CD14-positive monocyte (primary cell): ENCODE data around the gene ECHDC3. TPM values are rescaled to one million over a fixed set of nuclear protein-coding genes. Genes with fewer than 3 reads are reported as not detected.

Experiments
- DNase-seq, 3 donors: peaks; one replicate each; pipeline ENCODE4 v3.0.0-alpha.2; 2011 to 2022
- H2AFZ ChIP-seq: 2 replicates; pipeline ENCODE4 v1.6.0; 2012; ENCODE audit warnings: mild to moderate bottlenecking, low read depth, low read length, inconsistent platforms; ENCODE audit not compliant: insufficient read depth, poor library complexity, severe bottlenecking
- H3K27ac ChIP-seq, 2 donors: 1 replicate in 1 of 2; 2 replicates in 1 of 2; pipeline ENCODE4 v1.5.1; 2012 to 2013; ENCODE audit warnings: low read length in 2 of 2, control low read depth in 1 of 2, inconsistent platforms in 1 of 2, low read depth in 1 of 2, mild to moderate bottlenecking in 1 of 2
- H3K27me3 ChIP-seq, 2 donors: one replicate each; pipeline versions ENCODE4 v1.6.0 to v1.6.1; 2011 to 2013; ENCODE audit warnings: low read length in 2 of 2; ENCODE audit not compliant: control insufficient read depth in 2 of 2, insufficient read depth in 2 of 2
- H3K36me3 ChIP-seq, 2 donors: replicated peaks in 1 of 2; 1 replicate in 1 of 2; 2 replicates in 1 of 2; pipeline versions ENCODE4 v1.5.1 to v1.6.1; 2012 to 2013; ENCODE audit warnings: low read length in 2 of 2, control low read depth in 1 of 2, inconsistent platforms in 1 of 2, mild to moderate bottlenecking in 1 of 2; ENCODE audit not compliant: insufficient read depth in 2 of 2, control insufficient read depth in 1 of 2
- H3K4me1 ChIP-seq, 2 donors: 1 replicate in 1 of 2; 2 replicates in 1 of 2; pipeline versions ENCODE4 v1.5.1 to v1.6.1; 2012 to 2013; ENCODE audit warnings: low read length in 2 of 2, control low read depth in 1 of 2, inconsistent platforms in 1 of 2, mild to moderate bottlenecking in 1 of 2, moderate library complexity in 1 of 2; ENCODE audit not compliant: insufficient read depth in 2 of 2, control insufficient read depth in 1 of 2
- H3K4me2 ChIP-seq: replicated peaks from 2 replicates; pipeline ENCODE3; 2012; ENCODE audit warnings: low read length, moderate library complexity, mild to moderate bottlenecking; ENCODE audit not compliant: poor library complexity, severe bottlenecking; ENCODE audit errors: extremely low read depth
- H3K4me3 ChIP-seq, 3 experiments: fragments of 200-600 bp in 1 of 3; sonication (generic) in 1 of 3; replicated peaks in 1 of 3; 1 replicate in 2 of 3; 2 replicates in 1 of 3; pipeline ENCODE4 v1.5.1; 2011 to 2013; ENCODE audit warnings: low read length in 3 of 3, mild to moderate bottlenecking in 3 of 3, control low read depth in 2 of 3, low read depth in 2 of 3, inconsistent platforms in 1 of 3, moderate library complexity in 1 of 3
- H3K79me2 ChIP-seq: 2 replicates; pipeline ENCODE4 v1.6.0; 2012; ENCODE audit warnings: mild to moderate bottlenecking, control low read depth, inconsistent platforms, low read length, moderate library complexity; ENCODE audit not compliant: insufficient read depth
- H3K9ac ChIP-seq: 2 replicates; pipeline ENCODE4 v1.6.0; 2017; ENCODE audit warnings: low read length, mild to moderate bottlenecking; ENCODE audit not compliant: insufficient read depth, poor library complexity, severe bottlenecking
- H3K9me3 ChIP-seq, 2 donors: replicated peaks in 1 of 2; 1 replicate in 1 of 2; 2 replicates in 1 of 2; pipeline versions ENCODE4 v1.5.1 to v1.6.1; 2012 to 2013; ENCODE audit warnings: low read length in 2 of 2, control low read depth in 1 of 2; ENCODE audit not compliant: control insufficient read depth in 1 of 2, insufficient read depth in 1 of 2
- H4K20me1 ChIP-seq: 2 replicates; pipeline ENCODE4 v1.6.0; 2012; ENCODE audit warnings: mild to moderate bottlenecking, low read length, control low read depth, moderate library complexity; ENCODE audit not compliant: insufficient read depth
- H3K27ac Mint-ChIP-seq, 7 donors: one replicate each; pipeline ENCODE4 v1.8.0; 2020; ENCODE audit warnings: mild to moderate bottlenecking in 7 of 7, mixed read lengths in 7 of 7, moderate library complexity in 6 of 7, inconsistent platforms in 2 of 7
- H3K27me3 Mint-ChIP-seq, 3 donors: one replicate each; pipeline ENCODE4 v1.8.0; 2021 to 2022; ENCODE audit warnings: low read depth in 3 of 3, mild to moderate bottlenecking in 3 of 3, mixed read lengths in 3 of 3, moderate library complexity in 3 of 3, inconsistent platforms in 1 of 3
- H3K36me3 Mint-ChIP-seq, 2 donors: one replicate each; pipeline ENCODE4 v1.8.0; 2020; ENCODE audit warnings: mixed read lengths in 2 of 2, inconsistent platforms in 1 of 2, mild to moderate bottlenecking in 1 of 2
- H3K4me1 Mint-ChIP-seq: one replicate; pipeline ENCODE4 v1.8.0; 2020; ENCODE audit warnings: mild to moderate bottlenecking, mixed read lengths
- H3K4me3 Mint-ChIP-seq, 2 donors: one replicate each; pipeline ENCODE4 v1.8.0; 2020; ENCODE audit warnings: mild to moderate bottlenecking in 2 of 2, mixed read lengths in 2 of 2, moderate library complexity in 1 of 2
- H3K9me3 Mint-ChIP-seq, 7 donors: one replicate each; pipeline ENCODE4 v1.8.0; 2020 to 2022; ENCODE audit warnings: mixed read lengths in 7 of 7, mild to moderate bottlenecking in 6 of 7, moderate library complexity in 6 of 7, inconsistent platforms in 2 of 7
- CTCF ChIP-seq: fragments of 200-600 bp; IDR thresholded peaks from one replicate; pipeline ENCODE4 v1.8.0; 2022; ENCODE audit warnings: antibody characterized with exemption, mild to moderate bottlenecking
- WGBS: methylation state at CpG from one replicate; pipeline ENCODE4 v1.1.5; 2013; ENCODE audit warnings: missing lambda C conversion rate; ENCODE audit not compliant: insufficient coverage; 5-methylcytosine and 5-hydroxymethylcytosine counted together
- intact Hi-C, 2 donors: fragments of 100-400 bp; cut with micrococcal nuclease; formaldehyde crosslinking; loops; one replicate each; pipeline versions ENCODE4 v1.15.0 to v1.15.1; 2023
- polyA plus RNA-seq, 3 donors: library from polyadenylated mRNA; depleted of rRNA in 1 of 3; unstranded in 2 of 3; stranded (reverse) in 1 of 3; fragments of 300-500 nt in 2 of 3; fragments of >200 nt in 1 of 3; fragmentation: Illumina TruSeq in 2 of 3; gene quantifications; 1 replicate in 2 of 3; 2 replicates in 1 of 3; pipeline ENCODE4 v1.2.3, GENCODE V29; 2012 to 2021

Gene ECHDC3
- polyA plus RNA-seq, 3 donors, result 9.2 to 10.6 (median 9.4) TPM

GRCh38 chr10:11704092-11704491, 38.1 kb upstream of the ECHDC3 start:
- Histone ChIP-seq H4K20me1 (no peaks in the 10 kb centered on the region), H3K27me3 (no peaks in the 10 kb centered on the region), H3K9me3 (no peaks in the 10 kb centered on the region), H3K36me3 (no peaks in the 10 kb centered on the region), H3K79me2 (no peaks in the 10 kb centered on the region), H2AFZ (no peak overlapping the region), H3K27ac (no peak overlapping the region), H3K4me3 (no peak overlapping the region), H3K4me2 (no peak overlapping the region), H3K9ac (no peak overlapping the region), H3K4me1 (peaks cover 26 to 42% of the 10 kb centered on the region in 2 donors)
- WGBS, result 96% methylated on average over 7 of the region's 8 CpGs
- Mint-ChIP-seq H3K4me3 (no peak overlapping the region), H3K9me3 (peaks cover 0 to 6% (median 0%) of the 10 kb centered on the region in 7 donors), H3K4me1 (peaks cover 34% of the 10 kb centered on the region), H3K27ac (no peak overlapping the region), H3K27me3 (peaks cover 4 to 7% (median 5%) of the 10 kb centered on the region in 3 donors), H3K36me3 (peaks cover 0 to 5% of the 10 kb centered on the region in 2 donors)
- intact Hi-C loops, result no loop called here
- TF ChIP-seq CTCF, result no peak
- no peak for DNase-seq

- Mint-ChIP-seq H3K9me3 (peaks cover 0 to 6% (median 0%) of the 10 kb centered on the region in 7 donors), H3K27me3 (peaks cover 4 to 5% (median 5%) of the 10 kb centered on the region in 3 donors), H3K4me1 (peaks cover 30% of the 10 kb centered on the region), H3K4me3 (no peak overlapping the region), H3K36me3 (peaks cover 0 to 5% of the 10 kb centered on the region in 2 donors), H3K27ac (no peak overlapping the region)
- no peaks in the 10 kb centered on the region for H3K79me2 ChIP-seq
- H3K27ac ChIP-seq, result no peak overlapping the region
- 88% methylated on average over 1 of the region's 4 CpGs for WGBS
- no peaks in the 10 kb centered on the region for H4K20me1 ChIP-seq
- H3K4me3 ChIP-seq, result no peak overlapping the region
- intact Hi-C loops, result no loop called here
- H2AFZ ChIP-seq, result no peak overlapping the region
- no peak overlapping the region for H3K9ac ChIP-seq
- H3K9me3 ChIP-seq, result no peaks in the 10 kb centered on the region
- H3K4me1 ChIP-seq, result peaks cover 21 to 44% of the 10 kb centered on the region in 2 donors
- no peaks in the 10 kb centered on the region for H3K27me3 ChIP-seq
- H3K36me3 ChIP-seq, result no peaks in the 10 kb centered on the region
- peak; percentile 18 to 36 (median 26) for DNase-seq
- no peak for TF ChIP-seq CTCF
- no peak overlapping the region for H3K4me2 ChIP-seq
Observed at GRCh38 chr10:11705722-11706121, 36.5 kb upstream of the ECHDC3 start.
